Lower leg skin (tissue), 3 donors: ENCODE data around the gene STRIP1.

Experiments
- CTCF ChIP-seq, 3 donors: fragments of 450-650 bp; IDR thresholded peaks; one replicate each; pipeline ENCODE4 v1.5.1; 2016; ENCODE audit warnings: antibody characterized with exemption in 3 of 3, mild to moderate bottlenecking in 3 of 3, moderate library complexity in 2 of 3
- POLR2A ChIP-seq, 2 donors: fragments of 450-650 bp; IDR thresholded peaks; one replicate each; pipeline ENCODE4 v1.6.1; 2016 to 2017; ENCODE audit warnings: antibody characterized with exemption in 2 of 2, mild to moderate bottlenecking in 1 of 2, moderate library complexity in 1 of 2

GRCh38 chr1:110004583-110004982 lies 29.8 kb upstream of the STRIP1 start:
- TF ChIP-seq POLR2A (IDR thresholded peaks at IDR 0.05) (no peak), CTCF (IDR thresholded peaks at IDR 0.05) (no peak)
